GM23338 (cell line): ENCODE data around the gene KRTAP10-1. TPM values are rescaled to one million over a fixed set of nuclear protein-coding genes. Genes with fewer than 3 reads are reported as not detected.

Source experiments
- ATAC-seq: fragments of 200-7000 bp; cut with Tn5 transposase; 3 replicates; pipeline ENCODE4 v1.9.1; 2020
- DNase-seq: peaks from one replicate; pipeline ENCODE4 v3.0.0-alpha.2; 2015; ENCODE audit warnings: low spot score
- H2AFZ ChIP-seq: fragments of 200-600 bp; sonication (generic); 2 replicates; pipeline ENCODE4 v1.8.0; 2016; ENCODE audit warnings: antibody characterized with exemption, mild to moderate bottlenecking, moderate library complexity
- H3F3A ChIP-seq: fragments of 200-600 bp; sonication (generic); replicated peaks from 2 replicates; pipeline ENCODE4 v1.8.0; 2017; ENCODE audit warnings: antibody characterized with exemption, mixed run types, low read depth
- H3K27ac ChIP-seq: fragments of 200-600 bp; sonication (generic); 2 replicates; pipeline ENCODE4 v1.6.1; 2016; ENCODE audit warnings: low read depth
- H3K27me3 ChIP-seq: fragments of 200-600 bp; sonication (generic); 2 replicates; pipeline ENCODE4 v1.8.0; 2016; ENCODE audit warnings: mild to moderate bottlenecking, mixed run types, moderate library complexity; ENCODE audit not compliant: insufficient read depth
- H3K36me3 ChIP-seq: fragments of 200-600 bp; sonication (generic); 2 replicates; pipeline ENCODE4 v1.8.0; 2016; ENCODE audit warnings: mild to moderate bottlenecking; ENCODE audit not compliant: insufficient read depth
- H3K4me1 ChIP-seq: fragments of 200-600 bp; sonication (generic); 2 replicates; pipeline ENCODE4 v1.8.0; 2016; ENCODE audit warnings: mild to moderate bottlenecking, moderate library complexity; ENCODE audit not compliant: insufficient read depth
- H3K4me2 ChIP-seq: fragments of 200-600 bp; sonication (generic); 2 replicates; pipeline ENCODE4 v1.7.1; 2017; ENCODE audit warnings: mixed run types
- H3K4me3 ChIP-seq: fragments of 200-600 bp; sonication (generic); 2 replicates; pipeline ENCODE4 v1.6.1; 2016; ENCODE audit warnings: mixed run types
- H3K79me2 ChIP-seq: fragments of 200-600 bp; sonication (generic); replicated peaks from 2 replicates; pipeline ENCODE4 v1.8.0; 2017; ENCODE audit warnings: mild to moderate bottlenecking; ENCODE audit not compliant: insufficient read depth
- H3K9me2 ChIP-seq: fragments of 200-600 bp; sonication (generic); 2 replicates; pipeline ENCODE4 v1.8.0; 2017; ENCODE audit not compliant: insufficient read depth
- H4K20me1 ChIP-seq: fragments of 200-600 bp; sonication (generic); replicated peaks from 2 replicates; pipeline ENCODE4 v1.8.0; 2017; ENCODE audit warnings: mild to moderate bottlenecking; ENCODE audit not compliant: insufficient read depth
- H3K27ac Mint-ChIP-seq: 2 replicates; pipeline ENCODE4 v1.8.0; 2020; ENCODE audit warnings: inconsistent platforms, mild to moderate bottlenecking, moderate library complexity, mixed read lengths
- H3K27me3 Mint-ChIP-seq: 3 replicates; pipeline ENCODE4 v1.8.0; 2022; ENCODE audit warnings: low read depth, mild to moderate bottlenecking, moderate library complexity, mixed read lengths, inconsistent platforms; ENCODE audit not compliant: insufficient read depth, poor library complexity
- H3K36me3 Mint-ChIP-seq: 3 replicates; pipeline ENCODE4 v1.8.0; 2021; ENCODE audit warnings: low read depth, mild to moderate bottlenecking, inconsistent platforms, moderate library complexity, mixed read lengths
- H3K4me1 Mint-ChIP-seq: 3 replicates; pipeline ENCODE4 v1.8.0; 2020; ENCODE audit warnings: mild to moderate bottlenecking, inconsistent platforms, mixed read lengths
- H3K4me3 Mint-ChIP-seq: 3 replicates; pipeline ENCODE4 v1.8.0; 2021; ENCODE audit warnings: moderate library complexity, mild to moderate bottlenecking, inconsistent platforms, mixed read lengths
- H3K9me3 Mint-ChIP-seq: 3 replicates; pipeline ENCODE4 v1.8.0; 2020; ENCODE audit warnings: moderate library complexity, mild to moderate bottlenecking, inconsistent platforms, mixed read lengths
- ETS1 ChIP-seq: IDR thresholded peaks from 2 replicates; pipeline ENCODE4 v1.6.1; 2016; ENCODE audit warnings: antibody characterized with exemption
- EZH2phosphoT487 ChIP-seq: fragments of 200-600 bp; sonication (generic); IDR thresholded peaks from one replicate; pipeline ENCODE4 v1.8.1; 2018; ENCODE audit warnings: antibody characterized with exemption; ENCODE audit not compliant: unreplicated experiment
- JUNB ChIP-seq: IDR thresholded peaks from one replicate; pipeline ENCODE4 v1.6.1; 2016; ENCODE audit warnings: antibody characterized with exemption; ENCODE audit not compliant: unreplicated experiment
- NANOG ChIP-seq: IDR thresholded peaks from 2 replicates; pipeline ENCODE4 v1.6.1; 2016; ENCODE audit warnings: antibody characterized with exemption, borderline replicate concordance
- POLR2AphosphoS5 ChIP-seq: IDR thresholded peaks from 2 replicates; pipeline ENCODE4 v1.6.1; 2016; ENCODE audit warnings: antibody characterized with exemption, low read depth
- REST ChIP-seq: IDR thresholded peaks from one replicate; pipeline ENCODE4 v1.6.1; 2018; ENCODE audit warnings: antibody characterized with exemption; ENCODE audit not compliant: unreplicated experiment
- STAT1 ChIP-seq: IDR thresholded peaks from one replicate; pipeline ENCODE4 v1.6.1; 2016; ENCODE audit warnings: antibody characterized with exemption; ENCODE audit not compliant: unreplicated experiment
- ZNF114 ChIP-seq: fragments of 250-450 bp; sonication (Bioruptor Pico); IDR thresholded peaks from 2 replicates; pipeline ENCODE4 v1.5.0; 2020; ENCODE audit warnings: mild to moderate bottlenecking, moderate library complexity
- ZNF331 ChIP-seq: fragments of 250-450 bp; sonication (Bioruptor Pico); IDR thresholded peaks from 2 replicates; pipeline ENCODE4 v1.5.0; 2020; ENCODE audit warnings: low read depth, mild to moderate bottlenecking, moderate library complexity
- ZNF462 ChIP-seq: fragments of 250-450 bp; sonication (Bioruptor Pico); IDR thresholded peaks from 2 replicates; pipeline ENCODE4 v1.5.0; 2020; ENCODE audit warnings: mild to moderate bottlenecking, moderate library complexity
- polyA plus RNA-seq: library from polyadenylated mRNA; unstranded; fragments of >200 nt; fragmentation: Nextera tagmentation; extraction: Ambion mirVana; gene quantifications from 2 replicates; pipeline ENCODE4 v1.2.1, GENCODE V29; 2016
- total RNA-seq: library from RNA; depleted of rRNA; stranded (reverse); fragments of >200 nt; shearing (Covaris generic); gene quantifications from 2 replicates; pipeline ENCODE4 v1.2.3, GENCODE V29; 2014

KRTAP10-1 gene
- total and polyA plus RNA-seq, 2 experiments from 2014 or later: not detected

- TF ChIP-seq ETS1: no peak
- no peak for TF ChIP-seq JUNB
- TF ChIP-seq NANOG: no peak
Measured at GRCh38 chr21:44551340-44551961, 11.5 kb upstream of the KRTAP10-1 start, which contains the start of gene KRTAP10-2 (continued).

GRCh38 chr21:44550807-44551206 is 10.8 kb upstream of the KRTAP10-1 start:
- no peaks in the 10 kb centered on the region for H3K9me2 ChIP-seq
- H4K20me1 ChIP-seq: no peaks in the 10 kb centered on the region
- Mint-ChIP-seq H3K4me3 (no peak overlapping the region), H3K27ac (peak overlapping the region; percentile 51; the same call in 1 of the 2 replicates), H3K36me3 (peaks cover 14% of the 10 kb centered on the region), H3K4me1 (peaks cover 47% of the 10 kb centered on the region), H3K27me3 (peaks cover 20% of the 10 kb centered on the region), H3K9me3 (peaks cover 11% of the 10 kb centered on the region)
- DNase-seq (no peak), ATAC-seq (no peak)
- H3K27ac ChIP-seq: no peak overlapping the region
- no peaks in the 10 kb centered on the region for H3K27me3 ChIP-seq
- 0 out of 2 replicates have a peak, but pooled peaks cover 2% of the 10 kb centered on the region for H3F3A ChIP-seq
- H3K4me1 ChIP-seq: peaks cover 25% of the 10 kb centered on the region
- TF ChIP-seq REST (no peak), ETS1 (no peak), ZNF114 (CRISPR knock-in tag) (no peak), EZH2phosphoT487 (no peak), ZNF331 (CRISPR knock-in tag) (no peak), JUNB (no peak), STAT1 (no peak), ZNF462 (CRISPR knock-in tag) (no peak), POLR2AphosphoS5 (no peak)
- no peak overlapping the region for H3K4me2 ChIP-seq
- H3K4me3 ChIP-seq: no peak overlapping the region
- no peaks in the 10 kb centered on the region; the same call in 1 of the 2 replicates for H3K36me3 ChIP-seq
- H3K79me2 ChIP-seq: no peaks in the 10 kb centered on the region
- no peak overlapping the region for H2AFZ ChIP-seq
